DOHH2 (cell line): ENCODE results near the gene RAC3.

Source experiments
- CTCF ChIP-seq: fragments of 200-600 bp; sonication (generic); IDR thresholded peaks from one replicate; pipeline ENCODE4 v1.5.1; 2014; ENCODE audit warnings: antibody characterized with exemption, mild to moderate bottlenecking, low read depth, low read length; ENCODE audit not compliant: poor library complexity, severe bottlenecking
- EZH2phosphoT487 ChIP-seq: fragments of 200-600 bp; sonication (generic); IDR thresholded peaks from 2 replicates; pipeline ENCODE4 v1.6.1; 2017; ENCODE audit warnings: borderline replicate concordance, mild to moderate bottlenecking, antibody characterized with exemption, low read length, moderate library complexity, mixed read lengths

DNA sequence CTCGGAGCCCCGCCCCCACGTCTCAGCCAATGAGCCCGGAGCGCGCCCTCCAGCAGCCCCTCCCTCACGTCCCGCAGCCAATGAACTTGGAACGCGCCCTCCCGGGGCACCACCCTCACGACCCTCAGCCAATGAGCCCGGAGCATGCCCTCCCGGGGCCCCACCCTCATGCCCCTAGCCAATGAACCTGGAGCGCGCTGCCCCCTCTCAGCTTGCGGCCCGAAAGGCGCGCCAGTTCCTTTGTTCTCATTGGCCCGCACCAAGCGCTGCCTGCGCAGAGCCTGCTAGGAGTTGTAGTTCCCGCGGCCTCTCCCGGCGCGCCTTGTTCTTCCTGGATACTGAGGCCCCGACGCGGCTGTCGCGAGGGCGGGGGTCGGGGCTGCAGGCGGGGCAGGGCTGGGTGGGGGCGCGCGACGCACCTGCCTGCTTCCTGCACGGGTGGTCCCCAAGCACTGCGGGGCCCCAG lies 8.5 kb upstream of the RAC3 start, which contains the start of gene LRRC45:
- no peak for TF ChIP-seq CTCF
- TF ChIP-seq EZH2phosphoT487: no peak
